Activated naive CD4-positive, alpha-beta T cell treated with anti-CD3 and anti-CD28 coated beads, Interleukin-2, amount 50 U/mL, for 72 hours (primary cell): ENCODE measurements around the gene GREM2. TPM values are rescaled to one million over a fixed set of nuclear protein-coding genes. Genes with fewer than 3 reads are reported as not detected.
A peak's percentile ranks its signal among the peaks of the same experiment; 100 is the strongest.

Experiments used
- ATAC-seq, 2 donors: fragments of 150-1000 bp; cut with Tn5 transposase; 2 replicates each; pipeline ENCODE4 v1.10.0; 2021; ENCODE audit warnings: mild to moderate bottlenecking in 2 of 2, moderate library complexity in 2 of 2
- DNase-seq, 2 donors: peaks; one replicate each; pipeline ENCODE4 v3.0.0; 2021 to 2022; ENCODE audit warnings: low spot score in 2 of 2
- H3K27ac Mint-ChIP-seq, 2 donors: one replicate each; pipeline ENCODE4 v1.8.0; 2022; ENCODE audit warnings: mild to moderate bottlenecking in 2 of 2, mixed read lengths in 2 of 2
- H3K36me3 Mint-ChIP-seq, 2 donors: one replicate each; pipeline ENCODE4 v1.8.0; 2022; ENCODE audit warnings: mixed read lengths in 2 of 2
- H3K9me3 Mint-ChIP-seq, 2 donors: one replicate each; pipeline ENCODE4 v1.8.0; 2022; ENCODE audit warnings: mixed read lengths in 2 of 2
- total RNA-seq, 2 donors: library from RNA; stranded (reverse); gene quantifications; one replicate each; pipeline ENCODE4 v1.2.3, GENCODE V29; 2022

Gene GREM2
- total RNA-seq, 2 donors from 2014 or later: 0.16 to 0.43 TPM

DNA sequence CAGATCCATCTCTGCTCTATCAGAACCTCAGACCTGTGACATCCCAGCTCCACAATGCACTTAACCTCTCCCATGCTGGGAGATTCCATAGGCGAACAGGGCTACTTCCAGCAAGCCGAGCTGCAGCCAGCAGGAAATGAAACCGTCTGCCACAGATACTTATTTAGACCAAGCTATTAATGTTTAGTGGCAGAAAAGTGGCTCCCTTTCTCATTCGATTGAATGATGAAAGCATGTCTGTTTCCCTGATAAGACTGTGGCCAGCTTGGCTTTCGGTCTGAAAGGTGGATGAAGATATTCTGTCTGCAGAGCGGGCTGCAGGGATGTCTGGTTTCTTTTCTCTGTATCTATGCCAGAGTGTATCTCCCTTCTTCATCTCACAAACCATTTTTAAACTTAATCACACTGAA, 146.4 kb downstream of the GREM2 start:
- DNase-seq (no peak), ATAC-seq (no peak)
- Mint-ChIP-seq H3K9me3 (no peaks in the 10 kb centered on the region), H3K27ac (no peak overlapping the region), H3K36me3 (no peaks in the 10 kb centered on the region)

DNA sequence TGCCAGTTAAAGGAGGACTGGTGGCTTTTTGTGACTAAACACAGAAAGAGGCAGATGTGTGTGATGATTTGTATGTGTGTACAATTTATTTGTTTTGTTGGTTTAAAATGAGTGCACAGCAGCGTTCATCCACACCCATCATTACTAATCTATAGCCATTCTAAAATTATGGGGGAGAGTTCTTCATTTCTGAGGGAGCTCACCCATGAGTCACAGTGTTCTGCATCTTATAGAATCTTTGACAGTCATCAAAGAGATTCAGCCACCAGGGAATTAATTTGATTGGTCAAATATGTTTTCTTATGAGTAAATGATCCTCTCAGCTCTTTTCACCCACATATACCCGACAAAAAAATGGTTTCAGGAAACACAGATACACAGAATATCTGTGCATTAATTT, 147.9 kb downstream of the GREM2 start:
- Mint-ChIP-seq H3K27ac (no peak overlapping the region), H3K36me3 (no peaks in the 10 kb centered on the region), H3K9me3 (no peaks in the 10 kb centered on the region)
- ATAC-seq: peak in 1 of 2 donors; percentile 84
- no peak for DNase-seq

DNA sequence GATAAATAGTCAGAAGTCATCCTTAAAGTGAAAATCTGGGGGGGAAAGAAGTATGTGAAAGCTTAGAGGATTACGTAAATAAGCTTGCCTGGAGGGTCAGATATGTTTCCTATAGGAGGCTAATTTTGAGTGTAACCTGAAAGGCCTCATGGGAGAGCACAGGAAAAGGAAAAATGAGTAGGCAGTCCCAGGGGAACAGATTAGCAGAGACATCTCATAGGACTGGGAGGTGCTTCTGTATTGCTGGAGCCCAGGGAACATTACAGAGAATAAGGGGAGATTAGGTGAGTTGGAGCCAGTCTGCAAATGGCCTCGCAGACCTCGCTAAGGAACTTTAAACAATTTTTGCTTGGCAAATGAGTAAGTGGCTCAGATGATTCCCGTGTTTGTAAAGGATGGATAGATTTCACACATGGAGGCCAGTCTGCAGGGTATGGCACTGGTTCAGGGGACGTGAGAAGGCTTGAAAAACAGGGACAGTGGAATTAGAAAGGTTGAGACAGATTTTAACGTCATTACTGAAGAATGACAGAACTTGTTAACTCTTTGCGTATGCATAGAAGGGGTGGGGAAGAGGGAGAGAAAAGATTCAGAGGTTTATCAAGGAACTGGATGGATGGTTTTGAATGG, 149.1 kb downstream of the GREM2 start:
- H3K9me3 Mint-ChIP-seq: no peaks in the 10 kb centered on the region
- DNase-seq (no peak), ATAC-seq (no peak)
- H3K27ac Mint-ChIP-seq: no peak overlapping the region
- H3K36me3 Mint-ChIP-seq: no peaks in the 10 kb centered on the region

GRCh38 chr1:240462277-240462676, 149.7 kb downstream of the GREM2 start:
- DNase-seq (no peak), ATAC-seq (no peak)
- Mint-ChIP-seq H3K36me3 (no peaks in the 10 kb centered on the region), H3K27ac (no peak overlapping the region), H3K9me3 (no peaks in the 10 kb centered on the region)

GRCh38 chr1:240457203-240457602, 154.8 kb downstream of the GREM2 start:
- no peaks in the 10 kb centered on the region for H3K9me3 Mint-ChIP-seq
- ATAC-seq: no peak
- no peak overlapping the region for H3K27ac Mint-ChIP-seq
- no peak for DNase-seq
- no peaks in the 10 kb centered on the region for H3K36me3 Mint-ChIP-seq

GRCh38 chr1:240455228-240455821, 156.6 kb downstream of the GREM2 start:
- no peak overlapping the region for H3K27ac Mint-ChIP-seq
- DNase-seq: no peak
- peak; percentile 39 to 68 for ATAC-seq

DNA sequence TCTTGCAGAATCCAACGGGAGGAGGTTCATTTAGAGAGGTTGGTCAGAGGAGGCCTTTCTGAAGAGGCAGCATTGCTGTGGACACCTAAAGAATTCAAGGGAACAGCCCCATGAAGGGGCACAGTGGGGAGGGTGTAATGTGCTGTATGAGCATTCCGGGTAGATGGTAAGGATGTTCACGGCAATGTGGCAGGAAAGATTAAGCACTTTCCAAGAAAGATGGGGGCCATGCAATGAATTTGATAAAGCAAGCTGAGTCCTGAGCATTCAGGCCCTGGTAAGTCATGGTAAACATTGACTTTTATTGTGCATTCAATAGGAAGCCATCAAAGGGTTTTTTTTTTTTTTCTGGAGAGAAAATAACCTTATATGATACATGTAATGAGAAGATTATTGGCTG, 166.6 kb downstream of the GREM2 start:
- Mint-ChIP-seq H3K27ac (no peak overlapping the region), H3K9me3 (peaks cover 0 to 4% of the 10 kb centered on the region in 2 donors), H3K36me3 (no peaks in the 10 kb centered on the region)
- DNase-seq (no peak), ATAC-seq (no peak)

More at GRCh38 chr1:240455228-240455821, 156.6 kb downstream of the GREM2 start:
- H3K9me3 Mint-ChIP-seq: no peaks in the 10 kb centered on the region
- no peaks in the 10 kb centered on the region for H3K36me3 Mint-ChIP-seq

GRCh38 chr1:240441669-240442068, 170.3 kb downstream of the GREM2 start:
- H3K36me3 Mint-ChIP-seq: no peaks in the 10 kb centered on the region
- ATAC-seq: no peak
- H3K27ac Mint-ChIP-seq: no peak overlapping the region
- DNase-seq: no peak
- H3K9me3 Mint-ChIP-seq: peaks cover 0 to 4% of the 10 kb centered on the region in 2 donors
